Heart left ventricle (tissue), 16 donors: Measurements from ENCODE around the gene AGPAT2. TPM values are rescaled to one million over a fixed set of nuclear protein-coding genes. Genes with fewer than 3 reads are reported as not detected.

ENCODE experiments used
- ATAC-seq, 4 donors: fragments of 200-7000 bp; cut with Tn5 transposase; one replicate each; pipeline ENCODE4 v1.9.1; 2020 to 2022; ENCODE audit warnings: moderate library complexity in 4 of 4, mild to moderate bottlenecking in 3 of 4, moderate number of reproducible peaks in 1 of 4
- DNase-seq, 5 donors: peaks; one replicate each; pipeline ENCODE4 v3.0.0-alpha.2; 2020
- H3K27ac ChIP-seq, 12 donors: fragments of 200-600 bp; sonication (generic) in 4 of 12; one replicate each; pipeline versions ENCODE4 v1.5.0 to v1.8.0; 2016 to 2022; ENCODE audit warnings: mild to moderate bottlenecking in 2 of 12
- H3K27me3 ChIP-seq, 9 donors: fragments of 200-600 bp; sonication (generic) in 2 of 9; one replicate each; pipeline versions ENCODE4 v1.5.1 to v1.8.0; 2016 to 2022; ENCODE audit warnings: mild to moderate bottlenecking in 3 of 9
- H3K36me3 ChIP-seq, 9 donors: fragments of 200-600 bp; sonication (generic) in 2 of 9; one replicate each; pipeline versions ENCODE4 v1.5.0 to v1.8.0; 2018 to 2022; ENCODE audit warnings: mild to moderate bottlenecking in 2 of 9
- H3K4me1 ChIP-seq, 12 donors: fragments of 200-600 bp; sonication (generic) in 4 of 12; one replicate each; pipeline versions ENCODE4 v1.5.0 to v1.8.0; 2016 to 2022; ENCODE audit warnings: mild to moderate bottlenecking in 3 of 12
- H3K4me3 ChIP-seq, 12 donors: fragments of 200-600 bp; sonication (generic) in 4 of 12; one replicate each; pipeline versions ENCODE4 v1.5.0 to v1.8.0; 2017 to 2022; ENCODE audit warnings: mild to moderate bottlenecking in 9 of 12, moderate library complexity in 4 of 12
- H3K9me3 ChIP-seq, 12 donors: fragments of 200-600 bp; sonication (generic) in 4 of 12; one replicate each; pipeline versions ENCODE4 v1.5.0 to v1.8.0; 2016 to 2022; ENCODE audit warnings: mild to moderate bottlenecking in 1 of 12
- POLR2A ChIP-seq, 2 donors: fragments of 450-650 bp; IDR thresholded peaks; one replicate each; pipeline ENCODE4 v1.6.1; 2017; ENCODE audit warnings: antibody characterized with exemption in 2 of 2, mild to moderate bottlenecking in 2 of 2, moderate library complexity in 2 of 2
- WGBS, 4 donors: extraction: QIAGEN DNeasy Blood & Tissue Kit in 2 of 4; methylation state at CpG; one replicate each; pipeline versions ENCODE4 v1.1.5 to v1.1.7; 2013 to 2018; 5-methylcytosine and 5-hydroxymethylcytosine counted together
- intact Hi-C, 10 donors: fragments of 100-400 bp; cut with DNase I; formaldehyde crosslinking; loops; one replicate each; pipeline versions ENCODE4 v1.11.1 to v1.14.2; 2022
- polyA plus RNA-seq, 2 donors: library from polyadenylated mRNA; stranded (reverse); fragments of 200-250 nt; gene quantifications; one replicate each; pipeline ENCODE4 v1.2.3, GENCODE V29; 2013
- total RNA-seq, 9 donors: library from RNA; depleted of rRNA in 2 of 9; stranded (reverse); fragments of >200 nt in 2 of 9; fragmentation: NEBNext Ultra II Directional in 3 of 9; extraction: Animal tissue kit (Norgen Biotek cat#: 25700) in 3 of 9; gene quantifications; one replicate each; pipeline versions ENCODE4 v1.1.0 to v1.2.4, GENCODE V29; 2016 to 2023
- TF ChIP-seq, protein P1 (sequence below), 12 donors: fragments of 200-600 bp; sonication (generic) in 4 of 12; IDR thresholded peaks; one replicate each; pipeline versions ENCODE4 v1.5.0 to v1.8.0; 2018 to 2022; ENCODE audit warnings: antibody characterized with exemption in 12 of 12, mild to moderate bottlenecking in 5 of 12
- donor health status: ischemic (EF 13 %, LVEDD 7.1; RV severe dilation, severe dysfunction).
- donor health status: healthy with polysubstance abuse.
- donor health status: DM: no; HTN: yes; CAD: no.
- donor health status: DM: no; HTN: no; CAD: no.
- donor health status: ischemic (EF 25% LVEDD 6.9; RV normal size, moderate dysfunction).
- donor health status: ischemic (EF 25% LVEDD 5.7; RV mildly dilated, moderate dysfunction).
- donor health status: healthy.
- donor health status: DM: yes; HTN: yes; CAD: no.
- donor health status: ischemic (EF 35%, LVEDD 5.7; RV mildly dilated, moderate dysfunction).
- donor health status: nonischemic (EF 11% LVEDD 7.7; RV severe dilation, severe dysfunction).
- donor health status: DM: yes; HTN: yes; CAD: no.
- donor health status: PGD.
- donor health status: ischemic (EF 29% LVEDD 5.4; RV normal size, mild dysfunction).
- donor health status: nonischemic (EF 23%, LVEDD 6.1; RV moderate dilation, normal function).

The AGPAT2 gene
- total and polyA plus RNA-seq, 11 donors, result 52.4 to 122 (median 69.3) TPM

DNA sequence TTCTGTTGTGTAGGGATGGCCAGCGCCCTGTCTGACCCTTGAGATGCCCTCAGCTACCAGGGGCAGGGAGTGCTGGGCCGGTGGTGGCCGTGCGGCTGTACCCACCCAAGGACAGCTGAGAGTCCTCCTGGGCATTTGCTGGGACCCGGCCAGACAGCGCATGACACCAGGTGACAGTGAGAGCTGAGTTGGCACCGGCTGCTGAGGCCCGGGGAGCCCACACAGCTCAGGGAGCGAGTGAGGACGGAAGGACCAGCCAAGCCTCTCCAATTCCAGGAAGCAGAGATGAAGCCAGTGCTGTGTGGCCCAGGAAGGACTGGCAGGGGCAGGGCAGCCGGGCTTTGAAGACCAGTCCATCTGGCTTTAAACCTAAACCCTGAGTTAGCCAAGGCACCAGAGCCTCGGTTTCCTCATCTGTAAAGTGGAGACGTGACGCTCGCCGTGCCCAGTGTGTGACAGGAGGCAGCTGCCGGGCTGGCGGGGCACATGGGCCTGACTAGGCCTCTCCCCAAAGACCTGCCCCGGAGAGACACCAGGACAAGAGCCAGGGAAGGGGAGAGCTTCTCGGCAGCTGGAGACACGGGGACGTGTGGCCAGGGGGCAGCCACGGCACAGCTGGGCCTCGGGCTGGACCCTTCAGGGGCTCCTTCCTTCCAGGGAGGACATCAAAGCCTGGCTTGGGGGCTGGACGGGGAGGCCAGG lies 3.0 kb upstream of the AGPAT2 start:
- WGBS, 4 donors, result 40 to 50% (median 44%) methylated on average over 18 to 25 of the region's 25 CpGs
- DNase-seq (peak; percentile 76 to 92 (median 83)), ATAC-seq (peak; percentile 30 to 67 (median 52))
- Histone ChIP-seq H3K4me3 (no peak overlapping the region), H3K36me3 (no peaks in the 10 kb centered on the region), H3K9me3 (no peaks in the 10 kb centered on the region), H3K4me1 (peaks cover 9 to 84% (median 48%) of the 10 kb centered on the region in 12 donors), H3K27me3 (no peaks in the 10 kb centered on the region), H3K27ac (peak overlapping the region; percentile 58 to 96 (median 88))
- intact Hi-C loops, result loop anchor here in 8 of 10 donors (5.0 to 10.0 kb wide), 4 partner anchors 48 to 208 kb away; partner anchors contain the start of gene SEC16A (in 3 of the 8)
- no peak for TF ChIP-seq POLR2A (IDR thresholded peaks at IDR 0.05)
- TF ChIP-seq, protein P1, sequence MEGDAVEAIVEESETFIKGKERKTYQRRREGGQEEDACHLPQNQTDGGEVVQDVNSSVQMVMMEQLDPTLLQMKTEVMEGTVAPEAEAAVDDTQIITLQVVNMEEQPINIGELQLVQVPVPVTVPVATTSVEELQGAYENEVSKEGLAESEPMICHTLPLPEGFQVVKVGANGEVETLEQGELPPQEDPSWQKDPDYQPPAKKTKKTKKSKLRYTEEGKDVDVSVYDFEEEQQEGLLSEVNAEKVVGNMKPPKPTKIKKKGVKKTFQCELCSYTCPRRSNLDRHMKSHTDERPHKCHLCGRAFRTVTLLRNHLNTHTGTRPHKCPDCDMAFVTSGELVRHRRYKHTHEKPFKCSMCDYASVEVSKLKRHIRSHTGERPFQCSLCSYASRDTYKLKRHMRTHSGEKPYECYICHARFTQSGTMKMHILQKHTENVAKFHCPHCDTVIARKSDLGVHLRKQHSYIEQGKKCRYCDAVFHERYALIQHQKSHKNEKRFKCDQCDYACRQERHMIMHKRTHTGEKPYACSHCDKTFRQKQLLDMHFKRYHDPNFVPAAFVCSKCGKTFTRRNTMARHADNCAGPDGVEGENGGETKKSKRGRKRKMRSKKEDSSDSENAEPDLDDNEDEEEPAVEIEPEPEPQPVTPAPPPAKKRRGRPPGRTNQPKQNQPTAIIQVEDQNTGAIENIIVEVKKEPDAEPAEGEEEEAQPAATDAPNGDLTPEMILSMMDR (IDR thresholded peaks at IDR 0.05), result no peak

DNA sequence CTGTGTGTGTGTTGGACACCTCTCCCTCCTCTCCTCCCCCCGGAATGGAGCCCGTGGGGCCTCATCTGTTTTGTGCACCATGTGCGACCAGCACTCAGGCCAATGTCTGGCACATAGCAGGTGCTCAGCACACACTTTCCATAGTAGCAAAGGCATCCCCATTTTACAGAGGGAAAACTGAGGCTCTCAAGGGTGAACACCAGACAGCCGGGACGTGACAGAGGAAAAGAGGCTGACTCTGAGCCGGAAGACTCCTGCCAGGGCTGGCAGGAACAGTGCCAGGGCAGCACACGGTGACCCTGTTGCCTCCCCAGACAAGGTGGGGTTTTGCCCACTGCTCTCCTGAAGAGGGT lies 1.8 kb upstream of the AGPAT2 start:
- H3K27me3 ChIP-seq, result no peaks in the 10 kb centered on the region
- H3K27ac ChIP-seq, result peak overlapping the region in 10 of 12 donors; percentile 63 to 96 (median 89)
- no peak for DNase-seq
- intact Hi-C loops, result loop anchor here in 3 of 10 donors (5.0 kb wide), 1 partner anchor 38 kb away; no protein-coding TSS in a partner anchor
- no peak overlapping the region for H3K4me3 ChIP-seq
- H3K36me3 ChIP-seq, result no peaks in the 10 kb centered on the region
- no peaks in the 10 kb centered on the region for H3K9me3 ChIP-seq
- TF ChIP-seq, protein P1 (IDR thresholded peaks at IDR 0.05), result no peak
- TF ChIP-seq POLR2A (IDR thresholded peaks at IDR 0.05), result no peak
- 65 to 78% (median 67%) methylated on average over 7 of the region's 7 CpGs for WGBS, 4 donors
- ATAC-seq, result no peak
- H3K4me1 ChIP-seq, result peaks cover 12 to 85% (median 53%) of the 10 kb centered on the region in 12 donors

DNA sequence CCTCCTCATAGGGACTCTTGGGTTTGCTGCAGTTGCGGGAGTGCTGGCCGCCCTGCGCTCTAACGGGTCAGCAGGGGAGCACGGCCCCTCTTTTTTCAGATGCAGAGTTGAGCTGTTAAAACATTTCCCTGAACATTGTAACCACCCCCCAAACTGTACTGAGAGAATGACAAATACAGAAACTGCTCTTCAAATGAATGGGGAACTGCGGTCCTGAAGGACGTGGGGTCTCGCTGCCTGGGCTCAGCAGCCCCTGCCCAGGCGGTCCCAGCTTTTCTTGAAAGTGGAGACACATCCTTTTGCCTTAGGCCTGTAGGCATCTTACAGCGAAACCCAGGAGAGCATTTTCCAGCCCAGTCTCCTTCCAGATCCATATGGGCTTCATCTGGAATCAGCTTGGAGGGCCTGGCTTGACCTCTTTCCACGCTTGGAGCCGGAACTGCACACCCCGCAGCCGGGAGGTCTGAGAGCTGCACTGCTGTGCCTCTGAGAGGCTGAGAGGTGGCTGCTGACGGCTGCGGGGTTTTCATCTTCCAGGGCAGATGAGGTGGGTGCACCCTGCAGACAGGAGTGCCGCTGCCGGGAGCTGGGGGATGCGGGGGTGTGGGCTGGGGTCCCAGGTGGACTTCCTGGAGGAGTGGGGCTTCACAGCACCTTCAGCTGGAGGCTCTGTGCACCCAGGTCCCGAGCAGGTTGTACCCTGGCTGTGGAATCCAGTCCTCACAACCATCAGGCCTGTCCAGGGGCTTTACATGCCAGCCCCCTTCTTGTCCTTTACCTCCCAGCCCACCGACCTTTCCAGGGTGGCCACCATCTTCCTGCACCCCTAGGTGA lies 1.2 kb upstream of the AGPAT2 start:
- peak overlapping the region; percentile 26 to 95 (median 89) for H3K27ac ChIP-seq
- H3K4me3 ChIP-seq, result no peak overlapping the region
- DNase-seq, result peak in 1 of 5 donors; percentile 61
- 56 to 68% (median 64%) methylated on average over 15 to 21 of the region's 21 CpGs for WGBS, 4 donors
- peaks cover 12 to 85% (median 52%) of the 10 kb centered on the region in 12 donors for H3K4me1 ChIP-seq
- TF ChIP-seq, protein P1 (IDR thresholded peaks at IDR 0.05), result no peak
- no peak for TF ChIP-seq POLR2A (IDR thresholded peaks at IDR 0.05)
- H3K36me3 ChIP-seq, result peaks cover 0 to 4% (median 0%) of the 10 kb centered on the region in 9 donors
- intact Hi-C loops, result loop anchor here in 3 of 10 donors (5.0 kb wide), 1 partner anchor 39 kb away; no protein-coding TSS in a partner anchor
- no peaks in the 10 kb centered on the region for H3K27me3 ChIP-seq
- no peak for ATAC-seq
- H3K9me3 ChIP-seq, result no peaks in the 10 kb centered on the region
